Gastroesophageal sphincter (tissue), 3 donors: ENCODE measurements around the gene PGGT1B.

Source experiments
- EP300 ChIP-seq: sonication (generic); formaldehyde crosslinking; IDR thresholded peaks from one replicate; pipeline ENCODE4 v1.6.1; 2017; ENCODE audit warnings: antibody characterized with exemption, mild to moderate bottlenecking
- POLR2A ChIP-seq, 2 donors: fragments of 450-650 bp; IDR thresholded peaks; one replicate each; pipeline ENCODE4 v1.6.1; 2017; ENCODE audit warnings: antibody characterized with exemption in 2 of 2, mild to moderate bottlenecking in 2 of 2, moderate library complexity in 1 of 2
- POLR2AphosphoS5 ChIP-seq: sonication (generic); formaldehyde crosslinking; IDR thresholded peaks from one replicate; pipeline ENCODE4 v1.6.1; 2017; ENCODE audit warnings: antibody characterized with exemption
- TF ChIP-seq, protein P1 (sequence below), 4 experiments: fragments of 200-600 bp in 2 of 4; fragments of 450-650 bp in 2 of 4; sonication (generic) in 1 of 4; IDR thresholded peaks; one replicate each; pipeline ENCODE4 v1.5.1; 2017 to 2019; ENCODE audit warnings: antibody characterized with exemption in 4 of 4, mild to moderate bottlenecking in 2 of 4, moderate library complexity in 2 of 4

DNA sequence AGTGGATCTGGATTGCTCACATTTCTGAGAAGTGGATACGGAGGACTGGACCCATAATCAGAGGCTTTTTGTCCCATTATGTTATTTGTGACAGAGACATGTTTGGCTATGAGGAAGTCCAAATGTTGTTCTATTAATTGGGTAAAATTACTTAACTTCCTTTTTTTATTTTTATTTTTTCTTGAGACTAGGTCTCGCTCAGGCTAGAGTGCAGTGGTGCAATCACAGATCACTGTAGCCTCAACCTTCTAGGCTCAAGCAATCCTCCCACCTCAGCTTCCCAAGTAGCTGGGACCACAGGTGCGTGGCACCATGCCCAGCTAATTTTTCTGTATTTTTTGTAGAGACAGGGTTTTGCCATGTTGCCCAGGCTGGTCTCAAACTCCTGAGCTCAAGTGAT is 11.9 kb upstream of the PGGT1B start:
- TF ChIP-seq, protein P1, sequence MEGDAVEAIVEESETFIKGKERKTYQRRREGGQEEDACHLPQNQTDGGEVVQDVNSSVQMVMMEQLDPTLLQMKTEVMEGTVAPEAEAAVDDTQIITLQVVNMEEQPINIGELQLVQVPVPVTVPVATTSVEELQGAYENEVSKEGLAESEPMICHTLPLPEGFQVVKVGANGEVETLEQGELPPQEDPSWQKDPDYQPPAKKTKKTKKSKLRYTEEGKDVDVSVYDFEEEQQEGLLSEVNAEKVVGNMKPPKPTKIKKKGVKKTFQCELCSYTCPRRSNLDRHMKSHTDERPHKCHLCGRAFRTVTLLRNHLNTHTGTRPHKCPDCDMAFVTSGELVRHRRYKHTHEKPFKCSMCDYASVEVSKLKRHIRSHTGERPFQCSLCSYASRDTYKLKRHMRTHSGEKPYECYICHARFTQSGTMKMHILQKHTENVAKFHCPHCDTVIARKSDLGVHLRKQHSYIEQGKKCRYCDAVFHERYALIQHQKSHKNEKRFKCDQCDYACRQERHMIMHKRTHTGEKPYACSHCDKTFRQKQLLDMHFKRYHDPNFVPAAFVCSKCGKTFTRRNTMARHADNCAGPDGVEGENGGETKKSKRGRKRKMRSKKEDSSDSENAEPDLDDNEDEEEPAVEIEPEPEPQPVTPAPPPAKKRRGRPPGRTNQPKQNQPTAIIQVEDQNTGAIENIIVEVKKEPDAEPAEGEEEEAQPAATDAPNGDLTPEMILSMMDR (IDR thresholded peaks at IDR 0.05): no peak
- no peak for TF ChIP-seq EP300
- no peak for TF ChIP-seq POLR2A (IDR thresholded peaks at IDR 0.05)
- TF ChIP-seq POLR2AphosphoS5: no peak
